B cell (primary cell): Measurements from ENCODE around the gene TMC1. TPM values are rescaled to one million over a fixed set of nuclear protein-coding genes. Genes with fewer than 3 reads are reported as not detected.

Source experiments
- ATAC-seq: fragments of 200-7000 bp; cut with Tn5 transposase; one replicate; pipeline ENCODE4 v1.10.0; 2021; ENCODE audit warnings: low read depth, mild to moderate bottlenecking, moderate number of reproducible peaks, moderate library complexity
- CTCF ChIA-PET: fragments of 350-600 bp; sonication (Branson Sonifier 250); formaldehyde crosslinking; loops from one replicate; lab custom pipeline; 2021; ENCODE audit warnings: antibody characterized with exemption, inconsistent platforms; lab: Charles Lee
- POLR2A ChIA-PET: fragments of 350-600 bp; sonication (Branson Sonifier 250); formaldehyde crosslinking; loops from one replicate; lab custom pipeline; 2021; ENCODE audit warnings: antibody characterized with exemption; lab: Charles Lee
- DNase-seq: peaks from one replicate; pipeline ENCODE4 v3.0.0; 2013
- H2AFZ ChIP-seq: 2 replicates; pipeline ENCODE4 v1.6.1; 2012; ENCODE audit warnings: mild to moderate bottlenecking, low read depth, low read length; ENCODE audit not compliant: insufficient read depth, poor library complexity, severe bottlenecking
- H3K27ac ChIP-seq, 2 donors: 1 replicate in 1 of 2; 2 replicates in 1 of 2; pipeline ENCODE4 v1.5.1; 2012 to 2013; ENCODE audit warnings: low read length in 2 of 2, mild to moderate bottlenecking in 2 of 2, moderate library complexity in 1 of 2
- H3K27me3 ChIP-seq, 4 experiments: fragments of 200-600 bp in 1 of 4; sonication (generic) in 1 of 4; replicated peaks in 1 of 4; 1 replicate in 2 of 4; 2 replicates in 2 of 4; pipeline versions ENCODE4 v1.6.1 to v1.7.0; 2013 to 2016; ENCODE audit warnings: low read length in 3 of 4, mild to moderate bottlenecking in 2 of 4, mixed read lengths in 1 of 4, moderate library complexity in 1 of 4; ENCODE audit not compliant: insufficient read depth in 4 of 4, control insufficient read depth in 3 of 4; ENCODE audit errors: control extremely low read depth in 1 of 4
- H3K36me3 ChIP-seq, 2 experiments: replicated peaks in 1 of 2; 1 replicate in 1 of 2; 2 replicates in 1 of 2; pipeline versions ENCODE4 v1.6.1 to v1.7.1; 2013; ENCODE audit warnings: low read length in 1 of 2; ENCODE audit not compliant: insufficient read depth in 2 of 2, control insufficient read depth in 1 of 2; ENCODE audit errors: control extremely low read depth in 1 of 2, extremely low read depth in 1 of 2
- H3K4me1 ChIP-seq, 2 donors: fragments of 200-600 bp in 1 of 2; sonication (generic) in 1 of 2; 1 replicate in 1 of 2; 2 replicates in 1 of 2; pipeline versions ENCODE4 v1.5.1 to v1.6.1; 2013 to 2017; ENCODE audit warnings: low read length in 2 of 2; ENCODE audit not compliant: control insufficient read depth in 2 of 2, insufficient read depth in 2 of 2
- H3K4me2 ChIP-seq: replicated peaks from 2 replicates; pipeline ENCODE3; 2012; ENCODE audit warnings: mild to moderate bottlenecking, low read depth, low read length; ENCODE audit not compliant: poor library complexity, severe bottlenecking
- H3K4me3 ChIP-seq, 5 experiments: fragments of 200-600 bp in 1 of 5; sonication (generic) in 1 of 5; 1 replicate in 3 of 5; 2 replicates in 2 of 5; pipeline versions ENCODE4 v1.5.1 to v1.7.0; 2011 to 2016; ENCODE audit warnings: low read length in 4 of 5, mild to moderate bottlenecking in 4 of 5, low read depth in 2 of 5, control low read depth in 1 of 5, moderate library complexity in 1 of 5; ENCODE audit not compliant: insufficient read depth in 1 of 5; ENCODE audit errors: control extremely low read depth in 1 of 5, extremely low read depth in 1 of 5
- H3K79me2 ChIP-seq: fragments of 200-600 bp; sonication (generic); one replicate; pipeline ENCODE4 v1.6.0; 2016; ENCODE audit warnings: low read length; ENCODE audit not compliant: control insufficient read depth, insufficient read depth
- H3K9ac ChIP-seq: fragments of 200-600 bp; sonication (generic); 2 replicates; pipeline ENCODE4 v1.6.1; 2017; ENCODE audit warnings: mild to moderate bottlenecking, low read length, moderate library complexity
- H3K9me3 ChIP-seq, 3 donors: one replicate each; pipeline versions ENCODE4 v1.6.1 to v1.7.1; 2013; ENCODE audit warnings: low read length in 2 of 3; ENCODE audit not compliant: control insufficient read depth in 2 of 3, insufficient read depth in 1 of 3; ENCODE audit errors: control extremely low read depth in 1 of 3
- H4K20me1 ChIP-seq: 2 replicates; pipeline ENCODE4 v1.6.0; 2012; ENCODE audit warnings: mild to moderate bottlenecking, low read length; ENCODE audit not compliant: insufficient read depth, control insufficient read depth, poor library complexity, severe bottlenecking
- H3K27ac Mint-ChIP-seq: one replicate; pipeline ENCODE4 v1.8.0; 2021; ENCODE audit warnings: mixed read lengths
- H3K27me3 Mint-ChIP-seq: one replicate; pipeline ENCODE4 v1.8.0; 2021; ENCODE audit warnings: mixed read lengths
- H3K4me1 Mint-ChIP-seq: one replicate; pipeline ENCODE4 v1.8.0; 2021; ENCODE audit warnings: mixed read lengths
- H3K4me3 Mint-ChIP-seq: one replicate; pipeline ENCODE4 v1.8.0; 2021; ENCODE audit warnings: mixed read lengths
- H3K9me3 Mint-ChIP-seq: one replicate; pipeline ENCODE4 v1.8.0; 2022; ENCODE audit warnings: mixed read lengths; ENCODE audit not compliant: insufficient read depth
- CTCF ChIP-seq: fragments of 200-600 bp; IDR thresholded peaks from one replicate; pipeline ENCODE4 v1.8.0; 2022; ENCODE audit warnings: antibody characterized with exemption, mild to moderate bottlenecking
- EZH2 ChIP-seq: IDR thresholded peaks from 2 replicates; pipeline ENCODE4 v1.6.1; 2012; ENCODE audit warnings: borderline replicate concordance, low read depth, mild to moderate bottlenecking, moderate library complexity, low read length; ENCODE audit not compliant: insufficient read depth, poor library complexity, severe bottlenecking
- WGBS: methylation state at CpG from one replicate; pipeline ENCODE4 v1.1.5; 2013; ENCODE audit warnings: missing lambda C conversion rate; ENCODE audit not compliant: insufficient coverage; 5-methylcytosine and 5-hydroxymethylcytosine counted together
- intact Hi-C: fragments of 100-400 bp; cut with micrococcal nuclease; formaldehyde crosslinking; loops from one replicate; pipeline ENCODE4 v1.10.0; 2022
- polyA plus RNA-seq: library from polyadenylated mRNA; depleted of rRNA; stranded (reverse); fragments of >200 nt; gene quantifications from 2 replicates; pipeline ENCODE4 v1.2.3, GENCODE V29; 2012
- total RNA-seq, 2 donors: library from RNA; stranded (reverse); fragments of 120-200 nt in 1 of 2; gene quantifications; 1 replicate in 1 of 2; 2 replicates in 1 of 2; pipeline versions ENCODE4 v1.2.3 to v1.2.4, GENCODE V29; 2013 to 2022

Gene TMC1
- total and polyA plus RNA-seq, 2 donors (not counting 1 experiment from before 2014, with no cell fraction given) = not detected

DNA sequence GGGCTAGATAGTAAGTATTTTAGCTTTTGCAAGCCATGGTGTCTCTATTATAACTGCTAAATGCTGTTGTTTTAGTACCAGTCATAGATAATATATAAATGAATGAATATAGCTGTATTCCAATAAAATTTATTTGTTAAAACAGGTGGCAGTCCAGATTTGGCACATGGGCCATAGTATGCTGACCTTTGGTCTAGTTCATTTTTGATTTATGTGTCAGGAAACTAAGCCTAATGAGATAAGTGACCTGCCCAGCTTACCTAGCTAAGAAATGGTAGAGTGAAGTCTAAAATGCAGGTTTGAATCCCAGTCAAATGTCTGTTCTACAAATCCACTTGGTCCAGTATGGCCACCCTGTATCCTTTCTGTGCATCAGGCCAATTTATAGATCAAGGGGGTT is 292.1 kb downstream of the TMC1 start:
- ChIA-PET POLR2A (no interaction called here), CTCF (interaction anchor here (0.9 kb wide), 1 partner anchor 9 kb away, joined by 5 read pairs; no protein-coding TSS in a partner anchor)
- H2AFZ ChIP-seq = no peak overlapping the region
- H3K27ac ChIP-seq = no peak overlapping the region
- H3K9me3 ChIP-seq = no peaks in the 10 kb centered on the region
- TF ChIP-seq EZH2 = no peak
- TF ChIP-seq CTCF = no peak
- Mint-ChIP-seq H3K9me3 (no peaks in the 10 kb centered on the region), H3K27ac (no peak overlapping the region), H3K4me1 (no peaks in the 10 kb centered on the region), H3K4me3 (no peak overlapping the region), H3K27me3 (peaks cover 3% of the 10 kb centered on the region)
- intact Hi-C loops = no loop called here
- H3K36me3 ChIP-seq = no peaks in the 10 kb centered on the region
- H3K27me3 ChIP-seq = no peaks in the 10 kb centered on the region
- H3K9ac ChIP-seq = no peak overlapping the region
- DNase-seq (no peak), ATAC-seq (no peak)
- H3K4me1 ChIP-seq = no peaks in the 10 kb centered on the region
- no peak overlapping the region for H3K4me3 ChIP-seq
- no peaks in the 10 kb centered on the region for H4K20me1 ChIP-seq
- H3K79me2 ChIP-seq = no peaks in the 10 kb centered on the region
- H3K4me2 ChIP-seq = no peak overlapping the region

DNA sequence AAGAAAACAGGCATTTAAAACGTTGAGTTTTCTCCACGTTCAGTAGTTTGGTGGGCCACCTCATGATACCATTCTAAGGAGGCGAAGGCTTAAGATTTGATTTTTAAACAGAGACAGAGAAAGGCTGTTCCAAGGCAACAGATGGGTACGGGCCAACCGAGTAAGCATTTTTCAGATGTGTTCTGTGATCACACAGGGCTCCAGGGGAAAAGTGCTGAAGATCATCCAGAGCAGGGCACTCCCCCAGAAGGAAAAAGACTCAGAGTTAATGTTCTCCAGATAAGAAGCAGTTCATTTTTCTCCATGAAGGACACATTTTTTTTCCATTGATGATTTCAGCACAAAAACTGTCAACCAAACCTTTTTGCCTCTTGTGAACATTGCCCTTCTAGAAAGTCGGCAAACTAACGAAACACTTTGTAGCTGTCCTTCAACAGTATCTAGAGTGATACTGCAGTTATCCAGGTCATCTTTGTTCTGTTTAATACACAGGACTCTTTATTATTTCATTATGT is 292.7 kb downstream of the TMC1 start:
- Histone ChIP-seq H3K27me3 (no peaks in the 10 kb centered on the region), H3K9ac (no peak overlapping the region), H3K36me3 (no peaks in the 10 kb centered on the region), H3K4me3 (no peak overlapping the region), H2AFZ (no peak overlapping the region), H3K4me2 (no peak overlapping the region), H4K20me1 (no peaks in the 10 kb centered on the region), H3K4me1 (no peaks in the 10 kb centered on the region), H3K27ac (no peak overlapping the region), H3K79me2 (no peaks in the 10 kb centered on the region), H3K9me3 (no peaks in the 10 kb centered on the region)
- H3K27ac Mint-ChIP-seq = no peak overlapping the region
- no peak overlapping the region for H3K4me3 Mint-ChIP-seq
- WGBS = 93% methylated on average over 5 of the region's 7 CpGs
- ChIA-PET POLR2A (no interaction called here), CTCF (interaction anchor here (0.9 kb wide), 1 partner anchor 8 kb away, joined by 5 read pairs; no protein-coding TSS in a partner anchor)
- H3K4me1 Mint-ChIP-seq = no peaks in the 10 kb centered on the region
- no peaks in the 10 kb centered on the region for H3K9me3 Mint-ChIP-seq
- intact Hi-C loops = no loop called here
- peaks cover 3% of the 10 kb centered on the region for H3K27me3 Mint-ChIP-seq
- DNase-seq = no peak
- TF ChIP-seq CTCF (no peak), EZH2 (no peak)
- no peak for ATAC-seq
